ENCODE data around the gene ARSG.

GRCh38 chr17:68439656-68440290 is 148.5 kb downstream of the ARSG start:
- TF ChIP-seq MAX (IDR thresholded peaks at IDR 0.05; ENCODE audit: insufficient read depth, insufficient read length) (no peak), EZH2 (IDR thresholded peaks at IDR 0.05; ENCODE audit: borderline replicate concordance, low read depth, low read length, severe bottlenecking) (no peak), CTCF (IDR thresholded peaks at IDR 0.05; ENCODE audit: extremely low read depth in 1 of 2, insufficient read depth in 1 of 2, low read depth in 1 of 2, low read length in 2 of 2) (no peak), POLR2A (IDR thresholded peaks at IDR 0.05; ENCODE audit: low read depth, low read length) (no peak), GATA2 (IDR thresholded peaks at IDR 0.05; ENCODE audit: insufficient read depth, insufficient read length, low read depth, low read length) (no peak), POLR2AphosphoS5 (IDR thresholded peaks at IDR 0.05; ENCODE audit: insufficient read depth, low read depth, low read length) (no peak), MYC (IDR thresholded peaks at IDR 0.05; ENCODE audit: low read depth, low read length) (no peak)
